Measurements from ENCODE around the gene NAA50.
A peak's percentile ranks its signal among the peaks of the same experiment; 100 is the strongest.

NAA50 gene

GRCh38 chr3:113707835-113708234 is 38.2 kb downstream of the NAA50 start:
- no peak for DNase-seq (ENCODE audit: low read depth)
- H3K4me3 ChIP-seq (ENCODE audit: low read depth, low read length): no peak overlapping the region
- TF ChIP-seq POLR2A (IDR thresholded peaks at IDR 0.05; ENCODE audit: extremely low read depth, insufficient read length) (no peak), MYC (IDR thresholded peaks at IDR 0.05; ENCODE audit: low read depth, low read length) (no peak)
- TF ChIP-seq, protein P1, sequence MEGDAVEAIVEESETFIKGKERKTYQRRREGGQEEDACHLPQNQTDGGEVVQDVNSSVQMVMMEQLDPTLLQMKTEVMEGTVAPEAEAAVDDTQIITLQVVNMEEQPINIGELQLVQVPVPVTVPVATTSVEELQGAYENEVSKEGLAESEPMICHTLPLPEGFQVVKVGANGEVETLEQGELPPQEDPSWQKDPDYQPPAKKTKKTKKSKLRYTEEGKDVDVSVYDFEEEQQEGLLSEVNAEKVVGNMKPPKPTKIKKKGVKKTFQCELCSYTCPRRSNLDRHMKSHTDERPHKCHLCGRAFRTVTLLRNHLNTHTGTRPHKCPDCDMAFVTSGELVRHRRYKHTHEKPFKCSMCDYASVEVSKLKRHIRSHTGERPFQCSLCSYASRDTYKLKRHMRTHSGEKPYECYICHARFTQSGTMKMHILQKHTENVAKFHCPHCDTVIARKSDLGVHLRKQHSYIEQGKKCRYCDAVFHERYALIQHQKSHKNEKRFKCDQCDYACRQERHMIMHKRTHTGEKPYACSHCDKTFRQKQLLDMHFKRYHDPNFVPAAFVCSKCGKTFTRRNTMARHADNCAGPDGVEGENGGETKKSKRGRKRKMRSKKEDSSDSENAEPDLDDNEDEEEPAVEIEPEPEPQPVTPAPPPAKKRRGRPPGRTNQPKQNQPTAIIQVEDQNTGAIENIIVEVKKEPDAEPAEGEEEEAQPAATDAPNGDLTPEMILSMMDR (IDR thresholded peaks at IDR 0.05; ENCODE audit: low read depth, low read length): no peak
- TF ChIP-seq, protein P2, sequence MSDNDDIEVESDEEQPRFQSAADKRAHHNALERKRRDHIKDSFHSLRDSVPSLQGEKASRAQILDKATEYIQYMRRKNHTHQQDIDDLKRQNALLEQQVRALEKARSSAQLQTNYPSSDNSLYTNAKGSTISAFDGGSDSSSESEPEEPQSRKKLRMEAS (IDR thresholded peaks at IDR 0.05; ENCODE audit: low read depth, low read length): no peak

- no peak overlapping the region for H3K4me3 ChIP-seq (ENCODE audit: low read depth, low read length)
- no peak for TF ChIP-seq POLR2A (IDR thresholded peaks at IDR 0.05; ENCODE audit: extremely low read depth, insufficient read length)
- no peak for TF ChIP-seq MYC (IDR thresholded peaks at IDR 0.05; ENCODE audit: low read depth, low read length)
- TF ChIP-seq, protein P2 (IDR thresholded peaks at IDR 0.05; ENCODE audit: low read depth, low read length): no peak
- TF ChIP-seq, protein P1 (IDR thresholded peaks at IDR 0.05; ENCODE audit: low read depth, low read length): no peak
- DNase-seq (ENCODE audit: low read depth): no peak
These were observed 47.1 kb downstream of the NAA50 start for GRCh38 chr3:113698956-113699355.

GRCh38 chr3:113698213-113698742 is 47.8 kb downstream of the NAA50 start:
- TF ChIP-seq, protein P2 (IDR thresholded peaks at IDR 0.05; ENCODE audit: low read depth, low read length): no peak
- TF ChIP-seq, protein P1 (IDR thresholded peaks at IDR 0.05; ENCODE audit: low read depth, low read length): no peak
- TF ChIP-seq POLR2A (IDR thresholded peaks at IDR 0.05; ENCODE audit: extremely low read depth, insufficient read length): no peak
- no peak for TF ChIP-seq MYC (IDR thresholded peaks at IDR 0.05; ENCODE audit: low read depth, low read length)
- DNase-seq (ENCODE audit: low read depth): no peak
- H3K4me3 ChIP-seq (ENCODE audit: low read depth, low read length): no peak overlapping the region

GRCh38 chr3:113697500-113698090 is 48.5 kb downstream of the NAA50 start:
- peak overlapping the region; percentile 95 for H3K4me3 ChIP-seq (ENCODE audit: low read depth, low read length)
- DNase-seq (ENCODE audit: low read depth): peak; percentile 29
- TF ChIP-seq POLR2A (IDR thresholded peaks at IDR 0.05; ENCODE audit: extremely low read depth, insufficient read length) (no peak), MYC (IDR thresholded peaks at IDR 0.05; ENCODE audit: low read depth, low read length) (no peak)
- TF ChIP-seq, protein P1 (IDR thresholded peaks at IDR 0.05; ENCODE audit: low read depth, low read length): no peak
- TF ChIP-seq, protein P2 (IDR thresholded peaks at IDR 0.05; ENCODE audit: low read depth, low read length): no peak

GRCh38 chr3:113696658-113697499 is 49.2 kb downstream of the NAA50 start:
- TF ChIP-seq, protein P1 (IDR thresholded peaks at IDR 0.05; ENCODE audit: low read depth, low read length): no peak
- DNase-seq (ENCODE audit: low read depth): peak; percentile 99
- H3K4me3 ChIP-seq (ENCODE audit: low read depth, low read length): peak overlapping the region; percentile 95

Measured in NB4 (cell line).